SJSA1 (cell line): ENCODE results near the gene TRAM2. TPM values are rescaled to one million over a fixed set of nuclear protein-coding genes. Genes with fewer than 3 reads are reported as not detected.
A peak's percentile ranks its signal among the peaks of the same experiment; 100 is the strongest.

Experiments
- DNase-seq, 2 experiments: peaks; one replicate each; pipeline ENCODE4 v3.0.0-alpha.2; 2015 to 2020; ENCODE audit warnings: low spot score in 2 of 2, low read depth in 1 of 2
- H3K27ac ChIP-seq: fragments of 250-450 bp; sonication (Bioruptor Pico); 2 replicates; pipeline ENCODE4 v1.5.1; 2020; ENCODE audit warnings: mild to moderate bottlenecking, moderate library complexity
- H3K27me3 ChIP-seq: fragments of 250-450 bp; sonication (Bioruptor Pico); replicated peaks from 2 replicates; pipeline ENCODE4 v1.5.1; 2020; ENCODE audit warnings: mild to moderate bottlenecking, moderate library complexity
- H3K36me3 ChIP-seq: fragments of 250-450 bp; sonication (Bioruptor Pico); 2 replicates; pipeline ENCODE4 v1.5.1; 2020; ENCODE audit warnings: mild to moderate bottlenecking
- H3K4me1 ChIP-seq: fragments of 250-450 bp; sonication (Bioruptor Pico); replicated peaks from 2 replicates; pipeline ENCODE4 v1.6.1; 2021; ENCODE audit warnings: mild to moderate bottlenecking
- H3K4me3 ChIP-seq: fragments of 250-450 bp; sonication (Bioruptor Pico); 2 replicates; pipeline ENCODE4 v1.5.1; 2020; ENCODE audit warnings: mild to moderate bottlenecking
- H3K9me3 ChIP-seq: fragments of 250-450 bp; sonication (Bioruptor Pico); replicated peaks from 2 replicates; pipeline ENCODE4 v1.5.1; 2020; ENCODE audit warnings: mild to moderate bottlenecking
- total RNA-seq: library from RNA; depleted of rRNA; stranded (reverse); fragments of >200 nt; shearing (Covaris generic); gene quantifications from 2 replicates; pipeline ENCODE4 v1.2.3, GENCODE V29; 2014; rRNA removed

The TRAM2 gene
- 59.7 and 98.1 TPM in 2 replicates for total RNA-seq

- H3K36me3 ChIP-seq, result peaks cover 34% of the 10 kb centered on the region
- DNase-seq, result peak; percentile 85 to 90
- no peaks in the 10 kb centered on the region for H3K9me3 ChIP-seq
- H3K27me3 ChIP-seq, result no peaks in the 10 kb centered on the region
- peak within 1 kb of the TSS; percentile 89 for H3K4me3 ChIP-seq
- peaks cover 44% of the 10 kb centered on the region for H3K4me1 ChIP-seq
- H3K27ac ChIP-seq, result peak within 1 kb of the TSS; percentile 98
Measured at GRCh38 chr6:52577022-52577777, at the start of gene TRAM2. Gene TRAM2, minus strand, starts transcription at chr6:52577060. Its CDS starts 145 bp downstream, at chr6:52576915.

- H3K4me3 ChIP-seq, result no peak overlapping the region
- H3K36me3 ChIP-seq, result no peaks in the 10 kb centered on the region
- peaks cover 10% of the 10 kb centered on the region for H3K4me1 ChIP-seq
- no peak overlapping the region for H3K27ac ChIP-seq
- H3K27me3 ChIP-seq, result no peaks in the 10 kb centered on the region
- no peak for DNase-seq
- H3K9me3 ChIP-seq, result no peaks in the 10 kb centered on the region
Measured at GRCh38 chr6:52622810-52623209, 46.0 kb upstream of the TRAM2 start.

- H3K4me1 ChIP-seq, result peaks cover 20% of the 10 kb centered on the region
- no peak for DNase-seq
- no peak overlapping the region for H3K4me3 ChIP-seq
- no peaks in the 10 kb centered on the region for H3K27me3 ChIP-seq
- H3K36me3 ChIP-seq, result no peaks in the 10 kb centered on the region
- no peaks in the 10 kb centered on the region for H3K9me3 ChIP-seq
- no peak overlapping the region for H3K27ac ChIP-seq
Measured at GRCh38 chr6:52621631-52622030, 44.8 kb upstream of the TRAM2 start.

GRCh38 chr6:52620906-52621190 is 44.0 kb upstream of the TRAM2 start:
- DNase-seq, result no peak
- no peaks in the 10 kb centered on the region for H3K9me3 ChIP-seq
- H3K27ac ChIP-seq, result no peak overlapping the region
- no peaks in the 10 kb centered on the region for H3K27me3 ChIP-seq
- no peak overlapping the region for H3K4me3 ChIP-seq
- peaks cover 28% of the 10 kb centered on the region for H3K4me1 ChIP-seq
- H3K36me3 ChIP-seq, result no peaks in the 10 kb centered on the region

GRCh38 chr6:52620055-52620905 is 43.4 kb upstream of the TRAM2 start:
- Histone ChIP-seq H3K27me3 (no peaks in the 10 kb centered on the region), H3K36me3 (no peaks in the 10 kb centered on the region), H3K9me3 (no peaks in the 10 kb centered on the region), H3K4me3 (no peak overlapping the region), H3K27ac (no peak overlapping the region), H3K4me1 (peaks cover 31% of the 10 kb centered on the region)
- DNase-seq, result no peak

- Histone ChIP-seq H3K36me3 (no peaks in the 10 kb centered on the region), H3K4me1 (peaks cover 47% of the 10 kb centered on the region), H3K4me3 (no peak overlapping the region), H3K27me3 (no peaks in the 10 kb centered on the region), H3K9me3 (no peaks in the 10 kb centered on the region), H3K27ac (0 out of 2 replicates have a peak overlapping the region, but pooled peaks have one; percentile 6)
- DNase-seq, result no peak
Measured at GRCh38 chr6:52617087-52617486, 40.2 kb upstream of the TRAM2 start.

GRCh38 chr6:52616059-52616690 is 39.3 kb upstream of the TRAM2 start:
- H3K4me3 ChIP-seq, result no peak overlapping the region
- H3K27me3 ChIP-seq, result no peaks in the 10 kb centered on the region
- H3K4me1 ChIP-seq, result peaks cover 57% of the 10 kb centered on the region
- no peaks in the 10 kb centered on the region for H3K36me3 ChIP-seq
- H3K9me3 ChIP-seq, result no peaks in the 10 kb centered on the region
- H3K27ac ChIP-seq, result peak overlapping the region; percentile 23
- no peak for DNase-seq

GRCh38 chr6:52612336-52613054 is 35.6 kb upstream of the TRAM2 start:
- H3K4me3 ChIP-seq, result no peak overlapping the region
- no peaks in the 10 kb centered on the region for H3K9me3 ChIP-seq
- H3K4me1 ChIP-seq, result peaks cover 60% of the 10 kb centered on the region
- H3K27me3 ChIP-seq, result no peaks in the 10 kb centered on the region
- peak in 1 of 2 experiments; percentile 74 for DNase-seq
- H3K27ac ChIP-seq, result peak overlapping the region; percentile 75
- no peaks in the 10 kb centered on the region for H3K36me3 ChIP-seq

GRCh38 chr6:52611833-52612232 is 35.0 kb upstream of the TRAM2 start:
- H3K9me3 ChIP-seq, result no peaks in the 10 kb centered on the region
- peak overlapping the region; percentile 75 for H3K27ac ChIP-seq
- H3K36me3 ChIP-seq, result no peaks in the 10 kb centered on the region
- H3K4me1 ChIP-seq, result peaks cover 54% of the 10 kb centered on the region
- DNase-seq, result no peak
- H3K4me3 ChIP-seq, result no peak overlapping the region
- no peaks in the 10 kb centered on the region for H3K27me3 ChIP-seq

- no peaks in the 10 kb centered on the region for H3K27me3 ChIP-seq
- no peaks in the 10 kb centered on the region for H3K9me3 ChIP-seq
- no peaks in the 10 kb centered on the region for H3K36me3 ChIP-seq
- DNase-seq, result peak in 1 of 2 experiments; percentile 48
- H3K4me3 ChIP-seq, result no peak overlapping the region
- H3K27ac ChIP-seq, result no peak overlapping the region
- peaks cover 44% of the 10 kb centered on the region for H3K4me1 ChIP-seq
Measured at GRCh38 chr6:52610745-52611355, 34.0 kb upstream of the TRAM2 start.

- DNase-seq, result no peak
- Histone ChIP-seq H3K27ac (no peak overlapping the region), H3K9me3 (no peaks in the 10 kb centered on the region)
Measured at GRCh38 chr6:52610011-52610410, 33.2 kb upstream of the TRAM2 start.

GRCh38 chr6:52605610-52606185 is 28.8 kb upstream of the TRAM2 start:
- Histone ChIP-seq H3K4me3 (no peak overlapping the region), H3K9me3 (no peaks in the 10 kb centered on the region), H3K36me3 (no peaks in the 10 kb centered on the region), H3K4me1 (peaks cover 27% of the 10 kb centered on the region), H3K27me3 (no peaks in the 10 kb centered on the region), H3K27ac (no peak overlapping the region)
- DNase-seq, result no peak

More at GRCh38 chr6:52610011-52610410, 33.2 kb upstream of the TRAM2 start:
- peaks cover 41% of the 10 kb centered on the region for H3K4me1 ChIP-seq
- no peaks in the 10 kb centered on the region for H3K27me3 ChIP-seq
- no peaks in the 10 kb centered on the region for H3K36me3 ChIP-seq
- H3K4me3 ChIP-seq, result no peak overlapping the region
